ENCODE measurements around the gene FMN1.
A peak's percentile ranks its signal among the peaks of the same experiment; 100 is the strongest.

- TF ChIP-seq POLR2AphosphoS5 (IDR thresholded peaks at IDR 0.05) (peak in 1 of 3 donors; percentile 10), CTCF (IDR thresholded peaks at IDR 0.05) (no peak), POLR2A (IDR thresholded peaks at IDR 0.05) (no peak)
Observed at GRCh38 chr15:32887090-32887489, 307.4 kb downstream of the FMN1 start.

All from transverse colon (tissue), 4 donors.